Panc1 (cell line): Measurements from ENCODE around the gene DUSP23.

Experiments used
- POLR2AphosphoS5 ChIP-seq: IDR thresholded peaks from 2 replicates; pipeline ENCODE4 v1.6.1; 2012; ENCODE audit warnings: mild to moderate bottlenecking, low read depth, low read length, moderate library complexity
- REST ChIP-seq, 2 experiments: IDR thresholded peaks; 2 replicates each; pipeline ENCODE4 v1.6.1; 2011 to 2012; ENCODE audit warnings: low read depth in 2 of 2, control low read depth in 1 of 2, low read length in 1 of 2, mild to moderate bottlenecking in 1 of 2, moderate library complexity in 1 of 2; ENCODE audit not compliant: insufficient read depth in 1 of 2

GRCh38 chr1:159786966-159787365 is 6.2 kb downstream of the DUSP23 start:
- TF ChIP-seq POLR2AphosphoS5 (no peak), REST (IDR thresholded peaks at IDR 0.05; ENCODE audit: insufficient read depth in 1 of 2, low read depth in 2 of 2, low read length in 1 of 2) (no peak)
